HFF-Myc (cell line): ENCODE measurements around the gene SQOR.

Experiments used
- DNase-seq: peaks from one replicate; pipeline ENCODE4 v3.0.0-alpha.2; 2011; ENCODE audit warnings: low read depth; ENCODE audit errors: extremely low read depth
- H3K4me3 ChIP-seq: replicated peaks from 2 replicates; pipeline ENCODE4 v1.5.1; 2011; ENCODE audit warnings: low read depth, mild to moderate bottlenecking, control low read depth, low read length
- TF ChIP-seq, protein P1 (sequence below): IDR thresholded peaks from 2 replicates; pipeline ENCODE4 v1.5.1; 2012; ENCODE audit warnings: mild to moderate bottlenecking, low read depth, low read length, control low read depth; ENCODE audit errors: missing control alignments

The SQOR gene

DNA sequence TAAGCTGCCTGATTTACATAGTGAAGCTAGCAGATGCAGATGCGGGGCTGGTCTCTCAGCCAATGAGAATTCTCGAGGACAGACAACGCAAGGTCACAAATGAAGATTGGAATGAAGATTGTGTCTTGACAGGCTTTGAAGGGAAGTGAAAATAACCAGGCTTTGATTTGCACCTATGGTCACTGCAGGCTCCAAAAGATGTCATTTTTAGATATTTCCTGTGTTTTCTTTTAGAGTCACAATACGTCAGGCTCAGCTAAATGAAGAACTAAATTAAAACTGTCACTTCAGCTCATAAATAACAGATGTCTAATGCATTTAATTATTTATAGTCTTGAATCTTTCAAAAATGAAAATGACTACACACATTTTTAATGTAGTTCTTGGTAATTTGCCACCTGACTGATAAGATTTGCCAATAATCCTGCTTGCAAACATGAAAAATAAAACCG is 99.5 kb downstream of the SQOR start:
- TF ChIP-seq, protein P1, sequence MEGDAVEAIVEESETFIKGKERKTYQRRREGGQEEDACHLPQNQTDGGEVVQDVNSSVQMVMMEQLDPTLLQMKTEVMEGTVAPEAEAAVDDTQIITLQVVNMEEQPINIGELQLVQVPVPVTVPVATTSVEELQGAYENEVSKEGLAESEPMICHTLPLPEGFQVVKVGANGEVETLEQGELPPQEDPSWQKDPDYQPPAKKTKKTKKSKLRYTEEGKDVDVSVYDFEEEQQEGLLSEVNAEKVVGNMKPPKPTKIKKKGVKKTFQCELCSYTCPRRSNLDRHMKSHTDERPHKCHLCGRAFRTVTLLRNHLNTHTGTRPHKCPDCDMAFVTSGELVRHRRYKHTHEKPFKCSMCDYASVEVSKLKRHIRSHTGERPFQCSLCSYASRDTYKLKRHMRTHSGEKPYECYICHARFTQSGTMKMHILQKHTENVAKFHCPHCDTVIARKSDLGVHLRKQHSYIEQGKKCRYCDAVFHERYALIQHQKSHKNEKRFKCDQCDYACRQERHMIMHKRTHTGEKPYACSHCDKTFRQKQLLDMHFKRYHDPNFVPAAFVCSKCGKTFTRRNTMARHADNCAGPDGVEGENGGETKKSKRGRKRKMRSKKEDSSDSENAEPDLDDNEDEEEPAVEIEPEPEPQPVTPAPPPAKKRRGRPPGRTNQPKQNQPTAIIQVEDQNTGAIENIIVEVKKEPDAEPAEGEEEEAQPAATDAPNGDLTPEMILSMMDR: no peak
- H3K4me3 ChIP-seq: no peak overlapping the region
- DNase-seq: no peak
